SH-SY5Y (cell line): ENCODE results near the gene DMD.

Experiments
- GATA2 ChIP-seq: IDR thresholded peaks from 2 replicates; pipeline ENCODE4 v1.6.1; 2011; ENCODE audit warnings: mild to moderate bottlenecking, low read depth, low read length
- GATA3 ChIP-seq: IDR thresholded peaks from 2 replicates; pipeline ENCODE4 v1.6.1; 2011; ENCODE audit warnings: low read depth, mild to moderate bottlenecking, low read length, moderate library complexity

DNA sequence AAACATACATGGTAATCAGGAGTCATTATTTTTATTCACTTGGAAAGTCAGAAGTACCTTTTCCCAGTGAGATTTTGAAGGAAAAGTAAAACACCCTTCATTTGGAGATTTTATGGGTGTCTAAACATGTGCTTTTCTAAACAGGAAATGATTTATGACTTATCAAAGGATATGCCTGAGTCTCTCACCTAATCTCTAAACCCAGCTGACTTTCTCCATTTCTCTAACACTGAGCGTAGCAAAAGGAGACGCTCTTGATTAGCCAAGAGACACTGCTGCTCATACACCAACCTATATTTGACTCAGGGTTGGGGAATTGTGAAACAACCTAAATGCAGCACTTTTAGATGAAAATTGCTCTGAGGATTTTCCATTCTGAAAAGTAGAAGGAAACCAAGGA lies 1671.0 kb downstream of the DMD start:
- no peak for TF ChIP-seq GATA2
- TF ChIP-seq GATA3, result no peak
